HepG2 (cell line): ENCODE measurements around the gene BCL2L11. TPM values are rescaled to one million over a fixed set of nuclear protein-coding genes. Genes with fewer than 3 reads are reported as not detected.

ENCODE experiments used
- ATAC-seq: fragments of 200-7000 bp; cut with Tn5 transposase; 3 replicates; pipeline ENCODE4 v1.9.1; 2020; ENCODE audit warnings: mild to moderate bottlenecking, moderate library complexity
- BruUV-seq: library from RNA; stranded (reverse); fragments of 400-500 nt; replicated peaks from 2 replicates; lab custom pipeline; 2021; lab: Mats Ljungman, UMichigan
- CTCF ChIA-PET: fragments of 300-600 bp; formaldehyde crosslinking; extraction: SDS; loops from one replicate; lab custom pipeline; 2021; ENCODE audit warnings: low total read pairs, inconsistent platforms, low intra/inter-chr PET ratio; lab: Yijun Ruan, JAX
- POLR2A ChIA-PET: fragments of 350-600 bp; sonication (Branson Sonifier 250); formaldehyde crosslinking; loops from one replicate; lab custom pipeline; 2020; ENCODE audit warnings: antibody characterized with exemption, inconsistent platforms; lab: Yijun Ruan, JAX
- DNase-seq: peaks from one replicate; pipeline ENCODE4 v3.0.0-alpha.2; 2015; ENCODE audit warnings: low spot score
- FAIRE-seq: peaks from 3 replicates; lab custom pipeline; 2011; peaks lifted over from hg19 to GRCh38; lab: Jason Lieb, UNC
- H2AFZ ChIP-seq: one replicate; pipeline ENCODE4 v1.6.1; 2011; ENCODE audit warnings: low read length, inconsistent platforms
- H3K27ac ChIP-seq: fragments of 300-600 bp; 3 replicates; pipeline ENCODE4 v1.8.0; 2011; ENCODE audit warnings: mixed run types, mild to moderate bottlenecking, mixed read lengths, low read length, inconsistent platforms; ENCODE audit not compliant: insufficient read depth; ENCODE audit errors: extremely low read length
- H3K27me3 ChIP-seq, 2 experiments: fragments of 200-600 bp in 1 of 2; 2 replicates in 1 of 2; 3 replicates in 1 of 2; pipeline versions ENCODE4 v1.6.0 to v1.8.0; 2011; ENCODE audit warnings: low read length in 2 of 2, mild to moderate bottlenecking in 2 of 2, moderate library complexity in 2 of 2, inconsistent platforms in 1 of 2; ENCODE audit not compliant: insufficient read depth in 2 of 2, control insufficient read depth in 1 of 2
- H3K36me3 ChIP-seq, 2 experiments: fragments of 200-600 bp in 1 of 2; replicated peaks in 1 of 2; 2 replicates in 1 of 2; 3 replicates in 1 of 2; pipeline versions ENCODE4 v1.5.1 to v1.8.0; 2011; ENCODE audit warnings: low read length in 2 of 2, inconsistent platforms in 1 of 2; ENCODE audit not compliant: insufficient read depth in 2 of 2, control insufficient read depth in 1 of 2
- H3K4me1 ChIP-seq: 2 replicates; pipeline ENCODE4 v1.5.1; 2012; ENCODE audit warnings: low read length, inconsistent platforms; ENCODE audit not compliant: insufficient read depth
- H3K4me2 ChIP-seq: 2 replicates; pipeline ENCODE4 v1.6.0; 2011; ENCODE audit warnings: low read depth, low read length, inconsistent platforms
- H3K4me3 ChIP-seq, 3 experiments: fragments of 200-600 bp in 1 of 3; sonication (generic), shearing (Covaris generic) in 1 of 3; replicated peaks in 1 of 3; 2 replicates each; pipeline ENCODE4 v1.5.1; 2011 to 2016; ENCODE audit warnings: low read length in 3 of 3, inconsistent platforms in 2 of 3, low read depth in 2 of 3, mild to moderate bottlenecking in 2 of 3, control low read depth in 1 of 3, mixed read lengths in 1 of 3; ENCODE audit not compliant: insufficient read depth in 1 of 3
- H3K79me2 ChIP-seq: one replicate; pipeline ENCODE4 v1.6.1; 2011; ENCODE audit warnings: low read length, inconsistent platforms; ENCODE audit not compliant: insufficient read depth
- H3K9ac ChIP-seq: 2 replicates; pipeline ENCODE4 v1.6.0; 2011; ENCODE audit warnings: mild to moderate bottlenecking, low read depth, low read length, inconsistent platforms; ENCODE audit not compliant: insufficient read depth
- H3K9me3 ChIP-seq: 2 replicates; pipeline ENCODE4 v1.5.1; 2012; ENCODE audit warnings: mild to moderate bottlenecking, low read length
- H4K20me1 ChIP-seq: 2 replicates; pipeline ENCODE4 v1.6.0; 2011; ENCODE audit warnings: inconsistent platforms, mild to moderate bottlenecking, low read length, moderate library complexity; ENCODE audit not compliant: insufficient read depth
- ATF7 ChIP-seq, 2 experiments: fragments of 450-650 bp in 1 of 2; sonication (generic) in 1 of 2; formaldehyde crosslinking in 1 of 2; IDR thresholded peaks; 2 replicates each; pipeline versions ENCODE4 v1.4.0 to v1.6.1; 2016 to 2020; ENCODE audit warnings: antibody characterized with exemption in 1 of 2, mild to moderate bottlenecking in 1 of 2, missing genetic modification reagents in 1 of 2
- CC2D1A ChIP-seq: sonication (generic); formaldehyde crosslinking; IDR thresholded peaks from 2 replicates; pipeline ENCODE4 v1.8.1; 2023; ENCODE audit warnings: mild to moderate bottlenecking, missing genetic modification reagents
- CREB1 ChIP-seq, 2 experiments: fragments of 450-650 bp in 1 of 2; IDR thresholded peaks; 2 replicates each; pipeline ENCODE4 v1.6.1; 2016 to 2017; ENCODE audit warnings: control low read depth in 1 of 2, mild to moderate bottlenecking in 1 of 2, missing compliant biosample characterization in 1 of 2, missing genetic modification characterization in 1 of 2
- ETV5 ChIP-seq: IDR thresholded peaks from 2 replicates; pipeline ENCODE4 v1.6.1; 2018; ENCODE audit warnings: missing biosample characterization, missing genetic modification reagents, inconsistent platforms, borderline replicate concordance
- MAFK ChIP-seq, 2 experiments: IDR thresholded peaks in 1 of 2; conservative IDR thresholded peaks in 1 of 2; 2 replicates each; pipeline ENCODE4 v1.6.1; 2011; ENCODE audit warnings: improper control_type of control experiment in 2 of 2, low read length in 2 of 2
- NFE2L2 ChIP-seq: fragments of 150-350 bp; IDR thresholded peaks from 2 replicates; pipeline ENCODE4 v1.6.1; 2014; ENCODE audit warnings: low read length
- NKX3-1 ChIP-seq: sonication (generic); formaldehyde crosslinking; IDR thresholded peaks from 2 replicates; pipeline ENCODE4 v1.5.0; 2020; ENCODE audit warnings: missing genetic modification reagents
- ZBTB7B ChIP-seq: sonication (generic); formaldehyde crosslinking; IDR thresholded peaks from 2 replicates; pipeline ENCODE4 v1.4.0; 2020; ENCODE audit warnings: missing genetic modification reagents
- ZNF136 ChIP-seq: sonication (generic); formaldehyde crosslinking; IDR thresholded peaks from 2 replicates; pipeline ENCODE4 v1.8.1; 2022; ENCODE audit warnings: low read depth, mild to moderate bottlenecking, moderate library complexity, missing genetic modification reagents
- ZNF253 ChIP-seq: sonication (generic); formaldehyde crosslinking; IDR thresholded peaks from 2 replicates; pipeline ENCODE4 v1.8.0; 2022; ENCODE audit warnings: mild to moderate bottlenecking, missing genetic modification reagents, borderline replicate concordance
- ZNF3 ChIP-seq: IDR thresholded peaks from 2 replicates; pipeline ENCODE4 v1.7.0; 2017; ENCODE audit warnings: inconsistent platforms
- ZNF550 ChIP-seq: sonication (generic); formaldehyde crosslinking; IDR thresholded peaks from 2 replicates; pipeline ENCODE4 v1.4.0; 2020; ENCODE audit warnings: mild to moderate bottlenecking, missing genetic modification reagents, borderline replicate concordance
- ZNF792 ChIP-seq: IDR thresholded peaks from 2 replicates; pipeline ENCODE4 v1.6.1; 2016
- WGBS: methylation state at CpG from one replicate; pipeline ENCODE4 v1.1.6; 2017; ENCODE audit warnings: low lambda C conversion rate; 5-methylcytosine and 5-hydroxymethylcytosine counted together
- in situ Hi-C: cut with HindIII; loops from 2 replicates; pipeline ENCODE4 v1.10.0; 2017; ENCODE audit warnings: low pct_unique_long_range_greater_than_20kb; ENCODE audit not compliant: extremely low pct_ligation_motif_present
- intact Hi-C: fragments of 100-400 bp; cut with micrococcal nuclease; formaldehyde crosslinking; loops from one replicate; pipeline ENCODE4 v1.10.0; 2022; ENCODE audit not compliant: unreplicated experiment
- polyA plus RNA-seq, 8 experiments: library from polyadenylated mRNA; depleted of rRNA in 3 of 8; stranded (reverse) in 7 of 8; unstranded in 1 of 8; fragments of >200 nt; fragmentation: Illumina TruSeq in 4 of 8; extraction: Trizol in 4 of 8; gene quantifications; 2 replicates each; pipeline versions ENCODE4 v1.2.1 to v1.2.3, GENCODE V29; 2011 to 2016; ENCODE audit warnings: low read depth in 4 of 8, missing spikeins in 1 of 8, mixed read lengths in 1 of 8; ENCODE audit not compliant: insufficient read depth in 1 of 8
- total RNA-seq, 5 experiments: library from RNA; depleted of rRNA; stranded (reverse); fragments of >200 nt; fragmentation: Illumina TruSeq; extraction: Trizol; gene quantifications; 2 replicates each; pipeline ENCODE4 v1.2.3, GENCODE V29; 2016; ENCODE audit warnings: low read depth in 1 of 5
- TF ChIP-seq, protein P1 (sequence below): sonication (generic); formaldehyde crosslinking; IDR thresholded peaks from 2 replicates; pipeline ENCODE4 v1.4.0; 2020; ENCODE audit warnings: missing genetic modification reagents
- TF ChIP-seq, protein P2 (sequence below): sonication (generic); formaldehyde crosslinking; IDR thresholded peaks from 2 replicates; pipeline ENCODE4 v1.4.0; 2020; ENCODE audit warnings: missing genetic modification reagents, mild to moderate bottlenecking, borderline replicate concordance
- TF ChIP-seq, protein P3 (sequence below): sonication (generic); formaldehyde crosslinking; IDR thresholded peaks from 2 replicates; pipeline ENCODE4 v1.4.0; 2020; ENCODE audit warnings: missing genetic modification reagents, mild to moderate bottlenecking, borderline replicate concordance
- TF ChIP-seq, protein P4 (sequence below): sonication (generic); formaldehyde crosslinking; IDR thresholded peaks from 2 replicates; pipeline ENCODE4 v1.5.1; 2020; ENCODE audit warnings: mild to moderate bottlenecking, moderate library complexity, missing genetic modification reagents

The BCL2L11 gene
- total and polyA plus RNA-seq, 2 of the 13 experiments (the other 11 are each of a cell fraction or from before 2014, with no cell fraction given) = 6.1 to 9.7 TPM

DNA sequence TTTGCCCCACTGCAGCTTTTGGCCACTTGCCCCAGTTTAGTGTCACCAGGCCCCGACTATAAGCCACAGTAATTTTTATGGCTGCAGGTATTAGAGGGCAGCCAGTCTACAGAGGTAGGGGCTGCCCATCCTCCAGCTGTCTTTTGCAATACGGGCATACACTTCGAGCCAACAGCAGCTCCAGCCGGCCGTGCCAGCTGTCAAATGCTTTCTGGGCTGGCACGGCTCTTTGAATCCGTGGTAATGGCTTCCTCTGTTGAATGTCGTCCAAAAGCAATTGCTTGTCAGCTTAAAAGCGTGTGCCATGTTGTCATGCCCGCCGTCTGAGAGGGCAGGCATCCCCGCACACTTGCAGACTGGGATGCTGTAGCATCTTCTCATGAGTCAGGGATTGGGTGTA lies 41.3 kb downstream of the BCL2L11 start:
- Histone ChIP-seq H4K20me1 (no peaks in the 10 kb centered on the region), H3K4me3 (no peak overlapping the region), H3K4me2 (no peak overlapping the region), H3K27ac (no peak overlapping the region), H2AFZ (no peak overlapping the region), H3K9ac (no peak overlapping the region), H3K27me3 (no peaks in the 10 kb centered on the region), H3K79me2 (peaks cover 20% of the 10 kb centered on the region), H3K36me3 (peaks cover 29 to 82% of the 10 kb centered on the region in 2 experiments), H3K4me1 (peaks cover 24% of the 10 kb centered on the region), H3K9me3 (no peaks in the 10 kb centered on the region)
- DNase-seq (no peak), ATAC-seq (no peak), FAIRE-seq (no peak)
- in situ Hi-C loops = no loop called here
- intact Hi-C loops = no loop called here
- no TSS peak for BruUV-seq
- ChIA-PET POLR2A (no interaction called here), CTCF (no interaction called here)
- 99% methylated on average over 12 of the region's 12 CpGs for WGBS
- TF ChIP-seq ZNF253 = no peak
- TF ChIP-seq ZNF550 = no peak
- no peak for TF ChIP-seq ETV5 (CRISPR knock-in tag)
- TF ChIP-seq CC2D1A = no peak
- TF ChIP-seq ZBTB7B = no peak
- no peak for TF ChIP-seq MAFK (conservative IDR thresholded peaks at IDR 0.05 in 1 of 2, IDR thresholded peaks at IDR 0.05 in 1 of 2; ENCODE audit: low read length in 2 of 2)
- no peak for TF ChIP-seq ZNF136 (CRISPR knock-in tag)
- TF ChIP-seq NKX3-1 (CRISPR knock-in tag) = no peak
- TF ChIP-seq, protein P1, sequence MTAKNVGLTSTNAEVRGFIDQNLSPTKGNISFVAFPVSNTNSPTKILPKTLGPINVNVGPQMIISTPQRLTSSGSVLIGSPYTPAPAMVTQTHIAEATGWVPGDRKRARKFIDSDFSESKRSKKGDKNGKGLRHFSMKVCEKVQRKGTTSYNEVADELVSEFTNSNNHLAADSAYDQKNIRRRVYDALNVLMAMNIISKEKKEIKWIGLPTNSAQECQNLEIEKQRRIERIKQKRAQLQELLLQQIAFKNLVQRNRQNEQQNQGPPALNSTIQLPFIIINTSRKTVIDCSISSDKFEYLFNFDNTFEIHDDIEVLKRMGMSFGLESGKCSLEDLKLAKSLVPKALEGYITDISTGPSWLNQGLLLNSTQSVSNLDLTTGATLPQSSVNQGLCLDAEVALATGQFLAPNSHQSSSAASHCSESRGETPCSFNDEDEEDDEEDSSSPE (CRISPR knock-in tag) = no peak
- TF ChIP-seq CREB1 (IDR thresholded peaks at IDR 0.05) = no peak
- TF ChIP-seq CREB1 (CRISPR knock-in tag; IDR thresholded peaks at IDR 0.05) = no peak
- TF ChIP-seq ZNF3 (CRISPR knock-in tag) = no peak
- TF ChIP-seq ZNF792 (CRISPR knock-in tag) = no peak
- TF ChIP-seq, protein P2, sequence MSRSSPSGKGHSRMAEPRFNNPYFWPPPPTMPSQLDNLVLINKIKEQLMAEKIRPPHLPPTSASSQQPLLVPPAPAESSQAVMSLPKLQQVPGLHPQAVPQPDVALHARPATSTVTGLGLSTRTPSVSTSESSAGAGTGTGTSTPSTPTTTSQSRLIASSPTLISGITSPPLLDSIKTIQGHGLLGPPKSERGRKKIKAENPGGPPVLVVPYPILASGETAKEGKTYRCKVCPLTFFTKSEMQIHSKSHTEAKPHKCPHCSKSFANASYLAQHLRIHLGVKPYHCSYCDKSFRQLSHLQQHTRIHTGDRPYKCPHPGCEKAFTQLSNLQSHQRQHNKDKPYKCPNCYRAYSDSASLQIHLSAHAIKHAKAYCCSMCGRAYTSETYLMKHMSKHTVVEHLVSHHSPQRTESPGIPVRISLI = no peak
- TF ChIP-seq, protein P3, sequence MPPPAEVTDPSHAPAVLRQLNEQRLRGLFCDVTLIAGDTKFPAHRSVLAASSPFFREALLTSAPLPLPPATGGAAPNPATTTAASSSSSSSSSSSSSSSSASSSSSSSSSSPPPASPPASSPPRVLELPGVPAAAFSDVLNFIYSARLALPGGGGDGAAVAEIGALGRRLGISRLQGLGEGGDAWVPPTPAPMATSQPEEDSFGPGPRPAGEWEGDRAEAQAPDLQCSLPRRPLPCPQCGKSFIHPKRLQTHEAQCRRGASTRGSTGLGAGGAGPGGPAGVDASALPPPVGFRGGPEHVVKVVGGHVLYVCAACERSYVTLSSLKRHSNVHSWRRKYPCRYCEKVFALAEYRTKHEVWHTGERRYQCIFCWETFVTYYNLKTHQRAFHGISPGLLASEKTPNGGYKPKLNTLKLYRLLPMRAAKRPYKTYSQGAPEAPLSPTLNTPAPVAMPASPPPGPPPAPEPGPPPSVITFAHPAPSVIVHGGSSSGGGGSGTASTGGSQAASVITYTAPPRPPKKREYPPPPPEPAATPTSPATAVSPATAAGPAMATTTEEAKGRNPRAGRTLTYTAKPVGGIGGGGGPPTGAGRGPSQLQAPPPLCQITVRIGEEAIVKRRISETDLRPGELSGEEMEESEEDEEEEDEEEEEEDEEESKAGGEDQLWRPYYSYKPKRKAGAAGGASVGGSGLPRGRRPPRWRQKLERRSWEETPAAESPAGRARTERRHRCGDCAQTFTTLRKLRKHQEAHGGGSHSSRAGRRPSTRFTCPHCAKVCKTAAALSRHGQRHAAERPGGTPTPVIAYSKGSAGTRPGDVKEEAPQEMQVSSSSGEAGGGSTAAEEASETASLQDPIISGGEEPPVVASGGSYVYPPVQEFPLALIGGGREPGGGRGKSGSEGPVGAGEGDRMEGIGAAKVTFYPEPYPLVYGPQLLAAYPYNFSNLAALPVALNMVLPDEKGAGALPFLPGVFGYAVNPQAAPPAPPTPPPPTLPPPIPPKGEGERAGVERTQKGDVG (CRISPR knock-in tag) = no peak
- no peak for TF ChIP-seq ATF7 (IDR thresholded peaks at IDR 0.05)
- no peak for TF ChIP-seq ATF7 (CRISPR knock-in tag; IDR thresholded peaks at IDR 0.05)
- no peak for TF ChIP-seq NFE2L2
- TF ChIP-seq, protein P4, sequence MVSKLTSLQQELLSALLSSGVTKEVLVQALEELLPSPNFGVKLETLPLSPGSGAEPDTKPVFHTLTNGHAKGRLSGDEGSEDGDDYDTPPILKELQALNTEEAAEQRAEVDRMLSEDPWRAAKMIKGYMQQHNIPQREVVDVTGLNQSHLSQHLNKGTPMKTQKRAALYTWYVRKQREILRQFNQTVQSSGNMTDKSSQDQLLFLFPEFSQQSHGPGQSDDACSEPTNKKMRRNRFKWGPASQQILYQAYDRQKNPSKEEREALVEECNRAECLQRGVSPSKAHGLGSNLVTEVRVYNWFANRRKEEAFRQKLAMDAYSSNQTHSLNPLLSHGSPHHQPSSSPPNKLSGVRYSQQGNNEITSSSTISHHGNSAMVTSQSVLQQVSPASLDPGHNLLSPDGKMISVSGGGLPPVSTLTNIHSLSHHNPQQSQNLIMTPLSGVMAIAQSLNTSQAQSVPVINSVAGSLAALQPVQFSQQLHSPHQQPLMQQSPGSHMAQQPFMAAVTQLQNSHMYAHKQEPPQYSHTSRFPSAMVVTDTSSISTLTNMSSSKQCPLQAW (CRISPR knock-in tag) = no peak
